Measurements from ENCODE around the gene REPIN1. TPM values are rescaled to one million over a fixed set of nuclear protein-coding genes. Genes with fewer than 3 reads are reported as not detected.

The REPIN1 gene
- total and polyA plus RNA-seq, 9 of the 15 experiments (the other 6 are each of a cell fraction or from before 2014, with no cell fraction given): 8.1 to 283 (median 94.3) TPM

DNA sequence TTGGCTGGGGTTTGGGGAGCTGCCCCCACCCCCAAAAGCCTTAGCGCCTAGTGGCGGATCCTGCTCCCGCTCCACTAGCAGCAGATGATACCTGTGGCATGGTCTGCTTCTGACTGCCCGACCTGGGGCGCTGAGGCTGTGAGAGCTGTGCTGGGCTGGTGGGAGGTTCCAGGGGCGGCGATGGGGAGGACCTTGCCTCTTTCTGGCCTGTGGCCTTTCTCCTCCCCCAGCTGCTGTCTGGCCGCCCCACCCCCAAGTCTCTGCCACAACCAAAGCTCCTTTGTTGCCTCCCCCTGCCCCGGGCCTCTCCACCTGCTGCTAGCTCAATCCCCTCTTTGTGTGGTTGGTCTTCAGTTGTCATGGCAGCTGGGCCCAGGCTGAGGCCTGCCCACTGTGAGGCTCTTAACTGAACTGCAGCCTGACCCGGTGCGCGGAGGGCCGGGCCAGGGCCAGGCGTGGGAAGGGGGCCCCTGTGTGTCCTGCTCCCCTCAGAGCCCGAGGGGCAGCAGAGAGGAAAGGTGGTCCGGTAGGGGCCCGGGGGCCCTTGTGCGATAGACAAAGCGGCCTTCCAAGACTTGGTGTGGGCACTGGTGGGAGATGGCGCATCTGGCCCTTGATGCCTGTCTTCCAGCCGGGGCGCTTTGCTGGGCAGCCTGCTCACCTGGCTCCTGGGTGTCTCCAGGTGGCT, 15.2 kb downstream of the REPIN1 start:
- Histone ChIP-seq H3K4me1 (replicated peaks in 1 of 2; ENCODE audit: control insufficient read depth in 2 of 2, insufficient read depth in 2 of 2, low read length in 2 of 2) (peaks cover 9 to 45% of the 10 kb centered on the region in 2 experiments), H3K9me3 (replicated peaks; ENCODE audit: control insufficient read depth, insufficient read depth, low read depth, low read length) (no peaks in the 10 kb centered on the region), H3K4me3 (no peak overlapping the region), H3K4me2 (ENCODE audit: insufficient read depth, low read length) (no peak overlapping the region), H3K9ac (ENCODE audit: insufficient read depth in 1 of 2, low read depth in 2 of 2, low read length in 2 of 2) (peak overlapping the region in 1 of 2 experiments; percentile 83; a peak in 2 of 4 replicates), H2AFZ (ENCODE audit: low read depth, low read length) (no peak overlapping the region), H3K27me3 (ENCODE audit: control insufficient read depth in 2 of 2, insufficient read depth in 2 of 2, low read length in 2 of 2) (no peaks in the 10 kb centered on the region), H3K36me3 (ENCODE audit: control insufficient read depth, insufficient read depth, low read length) (peaks cover 21% of the 10 kb centered on the region; the same call in 2 of the 3 replicates), H3K27ac (ENCODE audit: extremely low read depth, low read depth, low read length) (no peak overlapping the region), H4K20me1 (replicated peaks; ENCODE audit: control insufficient read depth, insufficient read depth, low read length) (peaks cover 32% of the 10 kb centered on the region), H3K79me2 (ENCODE audit: control insufficient read depth, insufficient read depth, low read length) (peaks cover 53% of the 10 kb centered on the region), H3K9me1 (ENCODE audit: control insufficient read depth, insufficient read depth, low read length) (peaks cover 10% of the 10 kb centered on the region)
- TF ChIP-seq ZFPM2 (CRISPR knock-in tag; IDR thresholded peaks at IDR 0.05): no peak
- TF ChIP-seq, protein P1, sequence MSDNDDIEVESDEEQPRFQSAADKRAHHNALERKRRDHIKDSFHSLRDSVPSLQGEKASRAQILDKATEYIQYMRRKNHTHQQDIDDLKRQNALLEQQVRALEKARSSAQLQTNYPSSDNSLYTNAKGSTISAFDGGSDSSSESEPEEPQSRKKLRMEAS (CRISPR knock-in tag; IDR thresholded peaks at IDR 0.05): 0 out of 2 replicates have a peak, but pooled peaks have one; percentile 12
- TF ChIP-seq, protein P2, sequence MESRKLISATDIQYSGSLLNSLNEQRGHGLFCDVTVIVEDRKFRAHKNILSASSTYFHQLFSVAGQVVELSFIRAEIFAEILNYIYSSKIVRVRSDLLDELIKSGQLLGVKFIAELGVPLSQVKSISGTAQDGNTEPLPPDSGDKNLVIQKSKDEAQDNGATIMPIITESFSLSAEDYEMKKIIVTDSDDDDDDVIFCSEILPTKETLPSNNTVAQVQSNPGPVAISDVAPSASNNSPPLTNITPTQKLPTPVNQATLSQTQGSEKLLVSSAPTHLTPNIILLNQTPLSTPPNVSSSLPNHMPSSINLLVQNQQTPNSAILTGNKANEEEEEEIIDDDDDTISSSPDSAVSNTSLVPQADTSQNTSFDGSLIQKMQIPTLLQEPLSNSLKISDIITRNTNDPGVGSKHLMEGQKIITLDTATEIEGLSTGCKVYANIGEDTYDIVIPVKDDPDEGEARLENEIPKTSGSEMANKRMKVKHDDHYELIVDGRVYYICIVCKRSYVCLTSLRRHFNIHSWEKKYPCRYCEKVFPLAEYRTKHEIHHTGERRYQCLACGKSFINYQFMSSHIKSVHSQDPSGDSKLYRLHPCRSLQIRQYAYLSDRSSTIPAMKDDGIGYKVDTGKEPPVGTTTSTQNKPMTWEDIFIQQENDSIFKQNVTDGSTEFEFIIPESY (CRISPR knock-in tag; IDR thresholded peaks at IDR 0.05): peak; percentile 93
- TF ChIP-seq POLR2G (IDR thresholded peaks at IDR 0.05; ENCODE audit: low read depth, low read length): 0 out of 2 replicates have a peak, but pooled peaks have one; percentile 13
- TF ChIP-seq MBD2 (IDR thresholded peaks at IDR 0.05; ENCODE audit: borderline replicate concordance, low read depth): no peak
- TF ChIP-seq SRSF7 (optimal IDR thresholded peaks at IDR 0.05; ENCODE audit: low read depth, low read length): no peak
- TF ChIP-seq RBFOX2 (IDR thresholded peaks at IDR 0.05; ENCODE audit: low read depth, low read length): peak; percentile 36; the same call in 1 of the 2 replicates
- TF ChIP-seq, protein P3, sequence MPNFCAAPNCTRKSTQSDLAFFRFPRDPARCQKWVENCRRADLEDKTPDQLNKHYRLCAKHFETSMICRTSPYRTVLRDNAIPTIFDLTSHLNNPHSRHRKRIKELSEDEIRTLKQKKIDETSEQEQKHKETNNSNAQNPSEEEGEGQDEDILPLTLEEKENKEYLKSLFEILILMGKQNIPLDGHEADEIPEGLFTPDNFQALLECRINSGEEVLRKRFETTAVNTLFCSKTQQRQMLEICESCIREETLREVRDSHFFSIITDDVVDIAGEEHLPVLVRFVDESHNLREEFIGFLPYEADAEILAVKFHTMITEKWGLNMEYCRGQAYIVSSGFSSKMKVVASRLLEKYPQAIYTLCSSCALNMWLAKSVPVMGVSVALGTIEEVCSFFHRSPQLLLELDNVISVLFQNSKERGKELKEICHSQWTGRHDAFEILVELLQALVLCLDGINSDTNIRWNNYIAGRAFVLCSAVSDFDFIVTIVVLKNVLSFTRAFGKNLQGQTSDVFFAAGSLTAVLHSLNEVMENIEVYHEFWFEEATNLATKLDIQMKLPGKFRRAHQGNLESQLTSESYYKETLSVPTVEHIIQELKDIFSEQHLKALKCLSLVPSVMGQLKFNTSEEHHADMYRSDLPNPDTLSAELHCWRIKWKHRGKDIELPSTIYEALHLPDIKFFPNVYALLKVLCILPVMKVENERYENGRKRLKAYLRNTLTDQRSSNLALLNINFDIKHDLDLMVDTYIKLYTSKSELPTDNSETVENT (CRISPR knock-in tag; IDR thresholded peaks at IDR 0.05): 0 out of 2 replicates have a peak, but pooled peaks have one; percentile 10
- TF ChIP-seq, protein P4, sequence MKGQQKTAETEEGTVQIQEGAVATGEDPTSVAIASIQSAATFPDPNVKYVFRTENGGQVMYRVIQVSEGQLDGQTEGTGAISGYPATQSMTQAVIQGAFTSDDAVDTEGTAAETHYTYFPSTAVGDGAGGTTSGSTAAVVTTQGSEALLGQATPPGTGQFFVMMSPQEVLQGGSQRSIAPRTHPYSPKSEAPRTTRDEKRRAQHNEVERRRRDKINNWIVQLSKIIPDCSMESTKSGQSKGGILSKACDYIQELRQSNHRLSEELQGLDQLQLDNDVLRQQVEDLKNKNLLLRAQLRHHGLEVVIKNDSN (CRISPR knock-in tag; IDR thresholded peaks at IDR 0.05): peak; percentile 8; the same call in 1 of the 2 replicates
- TF ChIP-seq, protein P5, sequence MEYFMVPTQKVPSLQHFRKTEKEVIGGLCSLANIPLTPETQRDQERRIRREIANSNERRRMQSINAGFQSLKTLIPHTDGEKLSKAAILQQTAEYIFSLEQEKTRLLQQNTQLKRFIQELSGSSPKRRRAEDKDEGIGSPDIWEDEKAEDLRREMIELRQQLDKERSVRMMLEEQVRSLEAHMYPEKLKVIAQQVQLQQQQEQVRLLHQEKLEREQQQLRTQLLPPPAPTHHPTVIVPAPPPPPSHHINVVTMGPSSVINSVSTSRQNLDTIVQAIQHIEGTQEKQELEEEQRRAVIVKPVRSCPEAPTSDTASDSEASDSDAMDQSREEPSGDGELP (CRISPR knock-in tag; IDR thresholded peaks at IDR 0.05; ENCODE audit: borderline replicate concordance): peak; percentile 48; the same call in 1 of the 2 replicates
- no peak for TF ChIP-seq HLTF (IDR thresholded peaks at IDR 0.05)
- no peak for TF ChIP-seq ZC3H8 (IDR thresholded peaks at IDR 0.05)
- no peak for TF ChIP-seq EP300 (IDR thresholded peaks at IDR 0.05; ENCODE audit: low read length)
- intact Hi-C loops (cut with micrococcal nuclease): no loop called here
- POLR2A ChIA-PET: interaction anchor here (0.5 to 1.7 kb wide), 11 partner anchors 9 to 181 kb away, joined by 3 to 7 read pairs (median 4); a partner anchor contains a TSS
- ATAC-seq (no peak), DNase-seq (ENCODE audit: extremely low read depth in 1 of 4, low spot score in 3 of 4) (peak in 3 of 4 experiments; percentile 41 to 58 (median 56)), FAIRE-seq (no peak)
- 85% methylated on average over 22 of the region's 22 CpGs for WGBS (ENCODE audit: insufficient coverage, low coverage, missing lambda C conversion rate)
- in situ Hi-C loops (cut with MboI): no loop called here
- no TSS peak for BruUV-seq (replicated peaks)
- CTCF ChIA-PET (ENCODE audit: low intra/inter-chr PET ratio): no interaction called here

Measured in K562 (cell line).